ENCODE results near the gene PLEKHG7.

- no peak for TF ChIP-seq POLR2AphosphoS5 (IDR thresholded peaks at IDR 0.05; ENCODE audit: low read depth, low read length)
- no peak for TF ChIP-seq TAF1 (IDR thresholded peaks at IDR 0.05; ENCODE audit: low read depth, low read length)
These were observed 63.1 kb downstream of the PLEKHG7 start for GRCh38 chr12:92765871-92766270.

Measured in GM12891 (cell line).